ENCODE measurements around the gene NT5C3A. TPM values are rescaled to one million over a fixed set of nuclear protein-coding genes. Genes with fewer than 3 reads are reported as not detected.
A peak's percentile ranks its signal among the peaks of the same experiment; 100 is the strongest.

The NT5C3A gene
- total RNA-seq: 10 to 100 TPM; 33.7 to 49.8 (median 49.5) TPM
- total RNA-seq (2013): 114 TPM

DNA sequence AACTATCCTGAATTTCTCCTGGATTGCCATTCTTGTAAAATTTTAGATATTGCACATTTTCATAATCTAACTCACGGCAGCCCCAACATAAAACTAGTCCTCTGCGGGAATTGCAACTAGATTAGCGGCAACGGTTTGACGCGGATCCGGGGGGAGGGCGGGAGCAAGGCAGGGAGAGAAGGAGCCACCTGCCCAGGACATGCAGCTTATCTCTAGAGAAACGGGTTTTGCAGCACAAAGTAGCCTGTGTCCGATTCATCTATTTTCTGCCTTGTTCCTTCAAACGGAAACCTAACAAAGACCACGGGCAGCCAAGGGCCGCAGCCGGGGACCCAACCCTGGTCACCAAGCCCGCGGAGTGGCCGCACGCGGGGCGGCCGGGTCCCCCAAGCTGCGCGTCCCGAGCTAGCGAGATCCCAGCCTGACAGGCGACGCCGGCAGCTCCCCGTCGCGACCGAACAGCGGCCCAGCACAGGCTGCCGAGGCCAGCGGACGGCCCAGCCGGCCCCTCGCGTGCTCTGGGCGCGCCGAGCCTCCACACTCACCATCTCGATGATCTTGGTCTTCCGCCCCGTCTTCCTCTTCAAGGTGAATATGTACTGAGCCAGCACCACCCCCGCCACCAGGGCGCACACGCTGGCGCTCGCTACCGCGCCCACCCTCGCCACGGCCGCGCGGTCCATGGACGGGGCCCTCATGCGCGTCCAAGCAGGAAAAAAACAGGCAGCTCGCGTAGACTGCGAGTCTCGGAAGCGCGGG is at the start of gene NT5C3A:
NT5C3A (minus strand) TSS at position 754 of the 759 bp plus-strand sequence; CDS start at position 683, 71 bp downstream.
- peaks cover 8 to 9% of the 10 kb centered on the region in 2 donors for H3K27me3 Mint-ChIP-seq (ENCODE audit: low read depth in 2 of 2)
- H3K36me3 Mint-ChIP-seq: peaks cover 8% of the 10 kb centered on the region
- peak in 1 of 2 donors; percentile 51 for DNase-seq
- 0% methylated on average over 66 of the region's 66 CpGs for WGBS (ENCODE audit: insufficient coverage)
- peak within 1 kb of the TSS; percentile 87 to 95 for H3K27ac Mint-ChIP-seq
- Histone ChIP-seq H3K9me3 (ENCODE audit: control insufficient read depth, insufficient read depth, low read length) (no peaks in the 10 kb centered on the region), H3K27me3 (ENCODE audit: control insufficient read depth, insufficient read depth, low read length) (no peaks in the 10 kb centered on the region), H3K4me3 (ENCODE audit: low read length) (peak within 1 kb of the TSS; percentile 78), H3K27ac (ENCODE audit: low read length) (peak within 1 kb of the TSS; percentile 85), H3K4me1 (ENCODE audit: control insufficient read depth, insufficient read depth, low read length) (peaks cover 10% of the 10 kb centered on the region), H3K36me3 (ENCODE audit: control insufficient read depth, insufficient read depth, low read length) (no peaks in the 10 kb centered on the region)
- H3K9me3 Mint-ChIP-seq: peaks cover 0 to 8% of the 10 kb centered on the region in 2 donors
- TF ChIP-seq CTCF (IDR thresholded peaks at IDR 0.05): no peak
- intact Hi-C loops (cut with micrococcal nuclease): loop anchor here (2.0 kb wide), 3 partner anchors 47 to 571 kb away; partner anchors contain the start of genes LSM5 and RP9
- peak within 1 kb of the TSS; percentile 93 for H3K4me3 Mint-ChIP-seq
- peaks cover 29 to 41% of the 10 kb centered on the region in 2 donors for H3K4me1 Mint-ChIP-seq
- peak; percentile 39 to 63 (median 56) for ATAC-seq

DNA sequence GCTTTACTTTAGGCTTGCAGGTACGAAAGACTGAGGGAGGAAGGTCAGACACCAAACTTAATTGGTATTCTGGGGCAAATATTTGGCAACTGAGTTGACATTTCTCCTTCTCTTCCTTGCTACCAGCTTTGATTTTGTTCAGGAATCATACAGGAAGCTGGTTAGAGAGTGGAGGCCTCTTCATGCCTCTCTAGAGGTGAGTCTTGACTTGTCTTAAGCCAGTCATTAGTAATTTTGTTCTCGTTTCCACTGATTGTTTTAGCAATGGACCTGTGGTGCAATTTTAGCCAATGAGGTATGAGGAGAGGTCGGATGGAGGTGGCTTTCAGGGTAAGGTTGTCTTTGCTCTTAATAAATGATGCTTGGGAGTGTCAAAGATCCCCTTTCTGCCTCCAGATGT is 49.0 kb upstream of the NT5C3A start:
- Histone ChIP-seq H3K27me3 (ENCODE audit: control insufficient read depth, insufficient read depth, low read length) (no peaks in the 10 kb centered on the region), H3K4me1 (ENCODE audit: control insufficient read depth, insufficient read depth, low read length) (peaks cover 22% of the 10 kb centered on the region), H3K36me3 (ENCODE audit: control insufficient read depth, insufficient read depth, low read length) (no peaks in the 10 kb centered on the region), H3K27ac (ENCODE audit: low read length) (no peak overlapping the region), H3K4me3 (ENCODE audit: low read length) (no peak overlapping the region), H3K9me3 (ENCODE audit: control insufficient read depth, insufficient read depth, low read length) (no peaks in the 10 kb centered on the region)
- Mint-ChIP-seq H3K27me3 (ENCODE audit: low read depth in 2 of 2) (peaks cover 37 to 53% of the 10 kb centered on the region in 2 donors), H3K4me1 (peaks cover 20 to 22% of the 10 kb centered on the region in 2 donors), H3K27ac (no peak overlapping the region), H3K4me3 (no peak overlapping the region), H3K9me3 (no peaks in the 10 kb centered on the region), H3K36me3 (no peaks in the 10 kb centered on the region)
- DNase-seq (no peak), ATAC-seq (no peak)
- WGBS (ENCODE audit: insufficient coverage): 68% methylated on average over 3 of the region's 3 CpGs
- TF ChIP-seq CTCF (IDR thresholded peaks at IDR 0.05): no peak
- intact Hi-C loops (cut with micrococcal nuclease): no loop called here

GRCh38 chr7:33109758-33110238 is 47.2 kb upstream of the NT5C3A start:
- no peak overlapping the region for H3K27ac ChIP-seq (ENCODE audit: low read length)

More at GRCh38 chr7:33109758-33110238, 47.2 kb upstream of the NT5C3A start:
- Histone ChIP-seq H3K36me3 (ENCODE audit: control insufficient read depth, insufficient read depth, low read length) (no peaks in the 10 kb centered on the region), H3K4me3 (ENCODE audit: low read length) (peak overlapping the region; percentile 41), H3K9me3 (ENCODE audit: control insufficient read depth, insufficient read depth, low read length) (no peaks in the 10 kb centered on the region), H3K4me1 (ENCODE audit: control insufficient read depth, insufficient read depth, low read length) (peaks cover 22% of the 10 kb centered on the region), H3K27me3 (ENCODE audit: control insufficient read depth, insufficient read depth, low read length) (no peaks in the 10 kb centered on the region)
- Mint-ChIP-seq H3K36me3 (no peaks in the 10 kb centered on the region), H3K9me3 (no peaks in the 10 kb centered on the region), H3K27ac (peak overlapping the region; percentile 56 to 80), H3K4me3 (peak overlapping the region; percentile 64), H3K4me1 (peaks cover 34 to 37% of the 10 kb centered on the region in 2 donors), H3K27me3 (ENCODE audit: low read depth in 2 of 2) (peaks cover 29 to 36% of the 10 kb centered on the region in 2 donors)
- intact Hi-C loops (cut with micrococcal nuclease): loop anchor here (1.0 to 5.0 kb wide), 4 partner anchors 20 to 263 kb away; partner anchors contain the start of genes BBS9, KBTBD2 and NT5C3A
- 27% methylated on average over 10 of the region's 11 CpGs for WGBS (ENCODE audit: insufficient coverage)
- DNase-seq (peak in 1 of 2 donors; percentile 26), ATAC-seq (no peak)
- TF ChIP-seq CTCF (IDR thresholded peaks at IDR 0.05): no peak
